ENCODE results near the gene ACER1. TPM values are rescaled to one million over a fixed set of nuclear protein-coding genes. Genes with fewer than 3 reads are reported as not detected.

Gene ACER1
- total and polyA plus RNA-seq, 8 donors, result 0.15 to 0.30 TPM; not detected in 6

DNA sequence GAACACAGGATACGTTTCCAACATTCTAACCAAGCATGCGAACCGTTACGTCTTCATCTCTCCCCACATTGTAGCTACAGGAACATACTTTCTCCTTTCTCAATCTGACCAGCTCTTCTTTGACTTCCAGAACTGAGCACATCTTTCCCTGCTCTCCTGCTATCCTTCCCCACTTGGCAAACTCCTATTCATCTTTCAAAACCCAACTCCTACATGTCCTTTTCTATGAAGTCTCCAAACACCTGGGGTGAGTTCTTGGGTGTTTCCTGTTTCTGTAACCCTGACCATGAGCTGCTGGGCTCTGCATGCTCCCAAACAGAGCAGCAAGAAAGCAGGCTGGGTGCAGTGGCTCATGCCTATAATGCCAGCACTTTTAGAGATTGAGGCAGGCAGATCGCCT is 6.6 kb downstream of the ACER1 start:
- Histone ChIP-seq H3K36me3 (no peaks in the 10 kb centered on the region), H3K4me1 (no peaks in the 10 kb centered on the region), H3K9me3 (no peaks in the 10 kb centered on the region), H3K4me3 (no peak overlapping the region), H3K27ac (no peak overlapping the region), H3K27me3 (peaks cover 0 to 11% of the 10 kb centered on the region in 2 donors)
- TF ChIP-seq, protein P1, sequence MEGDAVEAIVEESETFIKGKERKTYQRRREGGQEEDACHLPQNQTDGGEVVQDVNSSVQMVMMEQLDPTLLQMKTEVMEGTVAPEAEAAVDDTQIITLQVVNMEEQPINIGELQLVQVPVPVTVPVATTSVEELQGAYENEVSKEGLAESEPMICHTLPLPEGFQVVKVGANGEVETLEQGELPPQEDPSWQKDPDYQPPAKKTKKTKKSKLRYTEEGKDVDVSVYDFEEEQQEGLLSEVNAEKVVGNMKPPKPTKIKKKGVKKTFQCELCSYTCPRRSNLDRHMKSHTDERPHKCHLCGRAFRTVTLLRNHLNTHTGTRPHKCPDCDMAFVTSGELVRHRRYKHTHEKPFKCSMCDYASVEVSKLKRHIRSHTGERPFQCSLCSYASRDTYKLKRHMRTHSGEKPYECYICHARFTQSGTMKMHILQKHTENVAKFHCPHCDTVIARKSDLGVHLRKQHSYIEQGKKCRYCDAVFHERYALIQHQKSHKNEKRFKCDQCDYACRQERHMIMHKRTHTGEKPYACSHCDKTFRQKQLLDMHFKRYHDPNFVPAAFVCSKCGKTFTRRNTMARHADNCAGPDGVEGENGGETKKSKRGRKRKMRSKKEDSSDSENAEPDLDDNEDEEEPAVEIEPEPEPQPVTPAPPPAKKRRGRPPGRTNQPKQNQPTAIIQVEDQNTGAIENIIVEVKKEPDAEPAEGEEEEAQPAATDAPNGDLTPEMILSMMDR (IDR thresholded peaks at IDR 0.05), result no peak
- ATAC-seq (no peak), DNase-seq (no peak)
- intact Hi-C loops (cut with DNase I), result no loop called here

DNA sequence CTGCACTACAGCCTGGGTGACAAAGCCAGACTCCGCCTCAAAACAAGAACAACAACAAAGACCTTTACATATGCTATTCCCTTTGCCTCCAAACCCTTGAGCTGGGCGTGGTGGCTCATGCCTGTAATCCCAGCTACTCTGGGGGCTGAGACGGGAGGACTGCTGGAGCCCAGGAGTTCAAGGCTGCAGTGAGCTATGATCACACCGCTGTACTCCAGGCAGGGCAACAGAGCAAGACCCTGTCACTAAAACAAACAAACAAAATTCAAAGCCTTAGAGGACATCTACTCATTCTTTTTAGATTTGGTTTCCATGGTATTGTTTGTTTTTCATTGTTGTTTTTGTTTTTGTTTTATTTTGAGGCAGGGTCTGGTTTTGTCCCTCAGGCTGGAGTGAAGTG is 7.8 kb downstream of the ACER1 start:
- intact Hi-C loops (cut with DNase I), result no loop called here
- Histone ChIP-seq H3K27me3 (peaks cover 0 to 20% of the 10 kb centered on the region in 2 donors), H3K9me3 (no peaks in the 10 kb centered on the region), H3K36me3 (no peaks in the 10 kb centered on the region), H3K4me1 (no peaks in the 10 kb centered on the region), H3K27ac (no peak overlapping the region), H3K4me3 (no peak overlapping the region)
- no peak for DNase-seq
- TF ChIP-seq, protein P1 (IDR thresholded peaks at IDR 0.05), result no peak
- no peak for ATAC-seq

DNA sequence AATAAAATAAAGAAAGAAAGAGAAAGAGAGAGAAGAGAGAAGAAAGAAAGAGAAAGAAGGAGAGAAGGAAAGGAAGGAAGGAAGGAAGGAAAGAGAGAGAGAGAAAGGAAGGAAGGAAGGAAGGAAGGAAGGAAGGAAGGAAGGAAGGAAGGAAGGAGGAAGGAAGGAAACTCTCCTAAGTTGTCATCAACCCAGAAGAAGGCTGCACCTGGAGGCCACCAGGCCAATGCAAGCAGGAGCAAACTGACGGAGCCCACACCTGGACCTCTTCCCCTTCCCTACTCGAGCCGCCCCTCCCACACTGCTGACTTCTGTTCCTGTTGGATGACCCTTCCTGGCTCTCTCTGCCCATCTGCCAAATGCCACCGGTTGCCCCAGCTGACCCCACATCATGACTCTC is 8.7 kb downstream of the ACER1 start:
- DNase-seq, result no peak
- Histone ChIP-seq H3K27me3 (peaks cover 0 to 23% of the 10 kb centered on the region in 2 donors), H3K9me3 (no peaks in the 10 kb centered on the region), H3K4me3 (no peak overlapping the region), H3K4me1 (no peaks in the 10 kb centered on the region), H3K36me3 (no peaks in the 10 kb centered on the region), H3K27ac (no peak overlapping the region)
- intact Hi-C loops (cut with DNase I), result no loop called here
- TF ChIP-seq, protein P1 (IDR thresholded peaks at IDR 0.05), result no peak
- ATAC-seq, result no peak

GRCh38 chr19:6322284-6322683 is 11.1 kb downstream of the ACER1 start:
- H3K4me3 ChIP-seq, result no peak overlapping the region
- H3K27ac ChIP-seq, result no peak overlapping the region
- intact Hi-C loops (cut with DNase I), result no loop called here
- peaks cover 0 to 30% of the 10 kb centered on the region in 2 donors for H3K27me3 ChIP-seq
- DNase-seq, result no peak
- H3K4me1 ChIP-seq, result no peaks in the 10 kb centered on the region
- ATAC-seq, result no peak
- H3K9me3 ChIP-seq, result no peaks in the 10 kb centered on the region
- TF ChIP-seq, protein P1 (IDR thresholded peaks at IDR 0.05), result no peak
- H3K36me3 ChIP-seq, result no peaks in the 10 kb centered on the region

DNA sequence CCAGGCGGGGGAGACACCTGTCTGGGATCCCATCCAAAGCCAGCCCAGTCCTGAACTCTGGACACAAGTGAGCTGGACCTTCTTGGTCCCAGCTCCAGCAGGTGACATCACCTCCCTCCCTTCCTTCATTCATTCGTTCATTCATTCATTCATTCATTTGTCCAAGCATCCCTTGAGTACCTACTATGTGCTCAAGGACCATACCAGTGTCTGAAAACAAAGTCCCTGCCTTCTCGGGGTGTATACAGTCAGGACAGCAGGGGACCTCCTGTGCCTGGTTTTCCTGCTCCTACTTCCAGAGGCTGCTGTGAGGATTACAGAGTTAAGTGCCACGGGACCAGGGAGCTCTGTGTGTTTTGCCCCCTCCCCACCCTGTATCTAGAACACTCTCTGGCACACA is 14.0 kb downstream of the ACER1 start:
- no peak for ATAC-seq
- no peaks in the 10 kb centered on the region for H3K4me1 ChIP-seq
- H3K27ac ChIP-seq, result no peak overlapping the region
- TF ChIP-seq, protein P1 (IDR thresholded peaks at IDR 0.05), result no peak
- no peaks in the 10 kb centered on the region for H3K36me3 ChIP-seq
- no peak for DNase-seq
- no peaks in the 10 kb centered on the region for H3K9me3 ChIP-seq
- no peak overlapping the region for H3K4me3 ChIP-seq
- peaks cover 0 to 30% of the 10 kb centered on the region in 2 donors for H3K27me3 ChIP-seq
- intact Hi-C loops (cut with DNase I), result no loop called here

Data from left lung (tissue), 10 donors.